Activated CD4-positive, CD25-positive, alpha-beta regulatory T cell treated with anti-CD3 and anti-CD28 coated beads, Interleukin-2, amount 50 U/mL, for 24 hours (primary cell): ENCODE data around the gene FAM193A.
A peak's percentile ranks its signal among the peaks of the same experiment; 100 is the strongest.
"Not testable (repeated sequence)": the region's sequence is repeated elsewhere in the genome, so short reads cannot be mapped to it uniquely, and the experiment has no call there.

Experiments used
- ATAC-seq, 2 donors: fragments of 150-1000 bp; cut with Tn5 transposase; one replicate each; pipeline ENCODE4 v1.10.0; 2021; ENCODE audit warnings: mild to moderate bottlenecking in 1 of 2, moderate library complexity in 1 of 2

Gene FAM193A

DNA sequence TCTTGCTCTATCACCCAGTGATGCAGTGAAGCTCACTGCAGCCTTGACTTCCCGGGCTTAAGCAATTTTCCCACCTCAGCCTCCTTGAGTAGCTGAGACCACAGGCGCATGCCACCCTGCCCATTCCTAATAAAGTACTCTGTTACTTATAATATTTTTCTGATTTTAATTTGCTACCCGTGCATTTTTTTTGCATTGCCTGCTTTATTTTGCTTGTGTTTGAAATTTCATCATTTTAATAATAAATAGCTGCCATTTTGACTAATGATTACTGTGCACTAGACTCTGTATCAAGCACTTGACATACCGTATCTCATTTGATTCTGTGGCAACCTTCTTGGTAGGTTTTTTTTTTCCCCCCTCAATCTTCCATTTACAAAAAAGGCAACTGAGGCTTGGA lies 41.7 kb downstream of the FAM193A start:
- no peak for ATAC-seq

- ATAC-seq, result no peak
Observed at GRCh38 chr4:2579910-2580309, 43.5 kb downstream of the FAM193A start.

DNA sequence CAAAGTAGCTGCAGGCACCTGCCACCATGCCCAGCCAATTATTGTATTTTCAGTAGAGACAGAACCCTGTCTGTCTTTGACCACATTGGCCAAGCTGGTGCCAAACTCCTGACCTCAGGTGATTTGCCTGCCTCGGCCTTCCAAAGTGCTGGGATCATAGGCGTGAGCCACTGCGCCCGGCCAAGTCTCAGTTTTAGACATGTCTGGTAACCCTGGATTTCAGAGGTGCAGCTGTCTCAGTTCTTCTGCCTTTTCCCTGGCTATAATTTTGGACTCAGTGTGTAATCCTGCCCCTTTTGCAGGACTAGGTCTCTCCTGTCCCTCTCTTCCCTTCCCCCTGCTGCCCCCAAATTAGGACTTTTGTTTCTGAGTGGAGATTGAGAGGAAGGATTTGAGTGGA lies 46.6 kb downstream of the FAM193A start:
- no peak for ATAC-seq

GRCh38 chr4:2583517-2583916 lies 47.1 kb downstream of the FAM193A start:
- ATAC-seq, result no peak

GRCh38 chr4:2586502-2586901 lies 50.1 kb downstream of the FAM193A start:
- no peak for ATAC-seq

GRCh38 chr4:2587213-2587823 lies 50.9 kb downstream of the FAM193A start:
- ATAC-seq, result no peak

GRCh38 chr4:2588259-2588658 lies 51.8 kb downstream of the FAM193A start:
- no peak for ATAC-seq

- no peak for ATAC-seq
Observed at GRCh38 chr4:2591189-2591588, 54.7 kb downstream of the FAM193A start.

- ATAC-seq, result not testable (repeated sequence)
Observed at GRCh38 chr4:2592014-2592413, 55.6 kb downstream of the FAM193A start.

DNA sequence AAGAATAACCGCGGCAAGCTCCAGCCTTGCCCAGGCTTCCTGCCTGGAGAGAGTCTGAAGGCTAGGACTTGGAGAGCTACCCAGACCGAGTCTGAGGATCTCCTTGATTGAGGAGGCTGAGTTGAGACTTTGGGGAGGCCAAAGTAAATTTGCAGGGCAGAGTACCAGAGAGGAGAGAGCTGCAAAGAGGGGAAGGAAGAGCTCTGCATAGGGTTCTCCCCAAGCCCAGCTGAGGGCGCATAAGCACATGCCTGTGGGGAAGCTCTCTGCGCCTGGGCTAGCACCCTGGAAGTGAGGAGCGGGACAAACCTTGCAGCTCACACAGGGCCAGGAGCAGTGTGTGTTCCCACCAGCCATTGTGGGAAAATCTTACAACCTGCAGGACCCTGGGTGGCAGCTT lies 56.1 kb downstream of the FAM193A start:
- ATAC-seq, result no peak

DNA sequence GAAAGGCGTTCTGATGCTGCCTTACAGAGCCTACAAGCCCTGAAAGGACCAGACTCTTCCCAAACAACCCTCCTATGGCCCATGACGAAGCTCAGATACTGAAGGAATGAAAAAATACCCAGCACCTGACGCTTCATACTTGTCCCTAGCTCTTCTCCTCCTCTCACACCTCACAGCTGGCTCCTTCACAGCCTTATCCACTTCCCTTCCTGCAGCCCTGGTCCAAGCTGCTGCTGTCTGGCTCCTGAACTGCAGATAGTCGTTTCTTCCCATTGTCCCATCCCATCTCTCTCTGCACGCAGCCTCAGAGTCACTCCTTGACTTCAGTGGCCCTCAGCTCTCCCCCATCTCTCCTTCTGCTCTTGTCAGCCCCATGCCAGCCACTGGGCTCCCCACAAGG lies 56.6 kb downstream of the FAM193A start:
- ATAC-seq, result no peak

- no peak for ATAC-seq
Observed at GRCh38 chr4:2595436-2595835, 59.0 kb downstream of the FAM193A start.

DNA sequence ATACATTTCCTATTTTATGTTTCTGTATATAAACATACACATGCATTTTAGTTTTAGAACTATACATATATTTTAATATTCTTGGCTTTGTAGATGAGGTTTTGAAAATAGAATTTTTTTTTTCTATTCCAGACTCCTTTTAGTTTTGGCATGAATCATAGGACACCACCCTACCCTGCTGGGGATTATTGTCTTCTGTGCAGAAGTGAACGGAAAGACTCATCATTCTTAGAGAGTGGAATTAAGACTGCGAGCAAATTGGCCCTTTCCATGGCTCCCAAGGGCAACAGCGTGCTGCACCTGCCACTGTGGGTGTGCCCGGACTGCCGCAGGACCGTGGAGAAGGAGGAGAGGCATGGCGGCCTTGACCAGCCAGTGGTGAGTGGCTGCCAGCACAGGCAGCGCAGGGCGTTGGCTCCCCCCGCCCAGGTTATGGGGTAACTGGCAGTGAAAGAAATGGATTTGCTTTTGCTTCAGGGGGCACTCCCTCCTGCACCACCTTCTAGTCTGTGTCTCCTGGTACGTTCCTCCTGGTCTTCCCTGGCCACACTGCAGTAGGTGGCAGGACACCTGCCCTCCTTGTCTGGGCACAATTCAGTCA lies 59.6 kb downstream of the FAM193A start:
- ATAC-seq, result no peak

GRCh38 chr4:2596611-2597010 lies 60.2 kb downstream of the FAM193A start:
- ATAC-seq, result no peak

GRCh38 chr4:2598511-2599303 lies 62.3 kb downstream of the FAM193A start:
- peak; percentile 63 to 78 for ATAC-seq

GRCh38 chr4:2599304-2599654 lies 62.8 kb downstream of the FAM193A start:
- no peak for ATAC-seq

GRCh38 chr4:2600878-2601277 lies 64.4 kb downstream of the FAM193A start:
- no peak for ATAC-seq

DNA sequence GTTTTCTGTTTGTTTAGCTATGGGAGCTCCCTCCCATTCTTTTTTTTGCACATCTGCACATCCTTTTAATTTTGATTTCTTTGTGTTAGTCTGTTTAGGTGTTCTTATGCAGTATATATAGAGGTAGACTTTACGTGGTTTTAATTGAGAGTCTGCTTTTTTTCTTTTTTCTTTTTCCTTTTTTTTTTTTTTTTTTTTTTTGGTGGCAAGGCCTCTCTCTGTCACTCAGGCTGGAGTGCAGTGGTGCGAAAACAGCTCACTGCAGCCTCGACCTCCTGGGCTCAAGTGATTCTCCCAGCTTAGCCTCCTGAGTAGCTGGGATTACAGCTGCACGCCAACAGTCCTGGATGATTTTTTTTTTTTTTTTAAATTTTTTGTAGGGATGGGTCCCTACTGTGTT lies 68.2 kb downstream of the FAM193A start:
- ATAC-seq, result no peak

GRCh38 chr4:2606960-2607506 lies 70.6 kb downstream of the FAM193A start:
- no peak for ATAC-seq

DNA sequence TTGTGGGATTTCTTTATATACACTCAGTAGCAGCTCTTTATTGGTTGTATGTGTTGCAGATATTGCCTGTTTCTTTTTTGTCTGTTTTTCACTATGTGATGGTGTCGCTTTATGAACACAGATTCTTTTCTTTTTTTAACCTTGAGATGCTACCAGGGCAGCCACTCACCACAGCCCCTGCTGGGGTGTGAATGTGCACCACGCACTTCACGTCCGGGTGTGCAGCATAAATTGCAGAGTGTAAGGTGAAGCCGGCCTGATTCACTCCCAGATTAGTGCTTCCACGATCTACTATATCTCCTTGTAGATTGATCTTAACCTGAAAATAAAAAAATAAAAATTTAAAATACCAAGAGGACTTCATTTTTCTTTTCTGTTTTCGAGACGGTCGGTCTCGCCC lies 71.4 kb downstream of the FAM193A start:
- ATAC-seq, result no peak

- ATAC-seq, result no peak
Observed at GRCh38 chr4:2608291-2608690, 71.8 kb downstream of the FAM193A start.

DNA sequence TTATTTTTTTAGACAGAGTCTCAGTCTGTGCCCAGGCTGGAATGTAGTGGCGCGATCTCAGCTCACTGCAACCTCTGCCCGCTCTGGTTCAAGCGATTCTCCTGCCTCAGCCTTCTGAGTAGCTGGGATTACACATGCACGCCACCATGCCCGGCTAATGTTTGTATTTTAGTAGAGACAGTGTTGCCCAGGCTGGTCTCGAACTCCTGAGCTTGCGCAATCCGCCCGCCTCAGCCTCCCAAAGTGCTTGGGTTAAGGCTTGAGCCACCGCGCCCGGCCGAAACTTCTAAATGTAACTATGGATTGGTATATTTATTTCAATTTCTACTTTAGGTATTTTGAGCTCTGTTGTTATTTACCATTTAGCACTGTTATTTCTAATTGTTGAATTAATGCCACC lies 79.4 kb downstream of the FAM193A start:
- no peak for ATAC-seq

DNA sequence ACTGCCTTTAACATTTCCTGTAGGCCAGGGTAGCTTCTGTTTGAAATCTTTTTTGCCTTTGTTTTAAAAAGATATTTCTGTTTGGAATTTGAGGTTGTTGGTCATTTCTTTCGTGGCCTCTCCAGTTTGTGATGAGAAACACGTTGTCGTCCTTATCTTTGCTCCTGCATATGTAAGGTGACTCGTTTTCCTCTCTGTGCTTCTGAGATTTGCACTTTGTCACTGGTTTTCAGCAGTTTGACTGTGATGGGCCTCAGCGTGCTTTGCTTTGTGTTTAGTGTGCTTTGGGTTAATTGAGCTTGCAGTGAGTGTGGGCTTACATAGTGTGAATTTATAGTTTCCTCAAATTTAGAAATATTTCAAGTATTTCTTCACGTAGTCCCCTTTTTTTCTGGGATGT lies 81.5 kb downstream of the FAM193A start:
- no peak for ATAC-seq

- not testable (repeated sequence) for ATAC-seq
Observed at GRCh38 chr4:2618729-2619128, 82.3 kb downstream of the FAM193A start.
